Melanocyte of skin (primary cell): ENCODE data around the gene TRMT61B. TPM values are rescaled to one million over a fixed set of nuclear protein-coding genes. Genes with fewer than 3 reads are reported as not detected.

ENCODE experiments used
- small RNA-seq, 2 donors: library from RNA; depleted of rRNA; stranded (forward); fragments of <200 nt; gene quantifications; one replicate each; pipeline ENCODE3, GENCODE V24; 2012
- total RNA-seq, 2 donors: library from RNA; depleted of rRNA; stranded (reverse); fragments of >200 nt; gene quantifications; 2 replicates each; pipeline ENCODE4 v1.2.3, GENCODE V29; 2012

TRMT61B gene
- total RNA-seq, result 10 to 100 TPM; 13.4 to 17.0 TPM

DNA sequence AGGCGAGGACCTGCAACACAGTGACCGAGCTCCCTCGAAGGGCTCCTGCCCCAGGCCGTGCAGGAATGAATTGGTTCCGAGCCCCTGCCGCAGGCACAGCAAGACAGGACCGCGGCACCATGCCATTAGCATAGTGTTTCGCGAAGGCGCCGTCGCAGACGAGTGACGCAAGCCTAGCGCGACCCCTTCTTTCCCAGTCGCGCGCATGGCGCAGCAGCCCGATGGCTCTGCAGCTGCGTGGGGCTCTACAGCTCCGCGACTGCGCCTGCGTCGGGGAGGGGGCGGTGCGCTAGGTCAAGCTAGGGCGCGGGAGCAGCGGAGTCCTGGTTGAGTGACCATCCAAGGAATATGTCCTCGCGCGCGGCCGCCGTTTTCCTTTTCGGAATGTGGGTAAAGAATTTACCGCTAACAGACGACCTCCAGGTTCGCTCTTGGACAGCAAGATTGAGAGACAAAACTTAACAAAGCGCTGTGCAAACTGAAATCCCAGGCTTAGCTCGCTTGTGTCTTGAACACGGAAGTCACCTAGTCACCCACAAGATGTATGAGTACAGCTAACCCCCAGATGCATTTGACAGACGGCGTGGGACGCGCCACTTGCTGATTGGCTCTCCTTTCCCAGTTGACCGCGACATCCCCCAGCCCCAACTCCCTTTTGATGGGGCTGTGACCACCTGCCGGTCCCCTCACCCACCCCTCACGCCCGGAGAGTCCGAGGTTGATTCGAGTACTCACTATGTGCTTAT, at the start of gene TRMT61B:
TSS of gene TRMT61B (minus strand) at position 164 of the 746 bp plus-strand sequence. CDS start at position 132, 32 bp downstream.

DNA sequence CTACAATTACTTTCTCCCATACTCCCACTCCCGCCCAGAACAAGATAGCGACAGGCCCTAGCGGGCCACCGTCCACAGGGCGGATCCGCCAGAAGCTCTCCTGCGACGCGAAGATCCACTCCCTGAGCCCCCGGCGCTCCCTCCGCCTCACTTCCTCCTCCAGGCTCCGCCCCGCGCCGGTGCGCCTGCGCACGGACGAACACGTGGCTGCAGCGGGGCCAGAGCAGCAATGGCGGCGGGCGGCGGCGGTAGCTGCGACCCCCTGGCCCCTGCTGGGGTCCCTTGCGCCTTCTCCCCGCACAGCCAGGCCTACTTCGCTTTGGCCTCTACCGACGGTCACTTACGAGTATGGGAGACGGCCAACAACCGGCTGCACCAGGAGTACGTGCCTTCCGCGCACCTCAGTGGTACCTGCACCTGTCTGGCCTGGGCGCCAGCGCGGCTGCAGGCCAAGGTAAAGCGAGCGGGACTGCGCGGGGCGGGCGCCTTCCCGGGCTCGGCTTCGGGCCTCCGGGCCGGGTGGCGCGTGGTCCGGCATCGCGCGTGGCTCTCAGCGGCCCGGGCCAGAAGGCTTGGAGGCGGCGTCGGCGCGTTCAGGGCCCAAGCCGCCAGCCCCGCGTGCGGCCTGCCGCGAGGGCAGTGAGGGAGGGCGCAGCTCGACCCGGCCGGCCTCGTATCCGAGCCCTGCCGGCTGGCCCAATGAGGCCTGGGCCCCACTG, 24.5 kb upstream of the TRMT61B start, which contains the start of gene WDR43:
TSS of gene WDR43 (plus strand) at position 198 of the 719 bp plus-strand sequence. CDS start at position 230, 32 bp downstream.

DNA sequence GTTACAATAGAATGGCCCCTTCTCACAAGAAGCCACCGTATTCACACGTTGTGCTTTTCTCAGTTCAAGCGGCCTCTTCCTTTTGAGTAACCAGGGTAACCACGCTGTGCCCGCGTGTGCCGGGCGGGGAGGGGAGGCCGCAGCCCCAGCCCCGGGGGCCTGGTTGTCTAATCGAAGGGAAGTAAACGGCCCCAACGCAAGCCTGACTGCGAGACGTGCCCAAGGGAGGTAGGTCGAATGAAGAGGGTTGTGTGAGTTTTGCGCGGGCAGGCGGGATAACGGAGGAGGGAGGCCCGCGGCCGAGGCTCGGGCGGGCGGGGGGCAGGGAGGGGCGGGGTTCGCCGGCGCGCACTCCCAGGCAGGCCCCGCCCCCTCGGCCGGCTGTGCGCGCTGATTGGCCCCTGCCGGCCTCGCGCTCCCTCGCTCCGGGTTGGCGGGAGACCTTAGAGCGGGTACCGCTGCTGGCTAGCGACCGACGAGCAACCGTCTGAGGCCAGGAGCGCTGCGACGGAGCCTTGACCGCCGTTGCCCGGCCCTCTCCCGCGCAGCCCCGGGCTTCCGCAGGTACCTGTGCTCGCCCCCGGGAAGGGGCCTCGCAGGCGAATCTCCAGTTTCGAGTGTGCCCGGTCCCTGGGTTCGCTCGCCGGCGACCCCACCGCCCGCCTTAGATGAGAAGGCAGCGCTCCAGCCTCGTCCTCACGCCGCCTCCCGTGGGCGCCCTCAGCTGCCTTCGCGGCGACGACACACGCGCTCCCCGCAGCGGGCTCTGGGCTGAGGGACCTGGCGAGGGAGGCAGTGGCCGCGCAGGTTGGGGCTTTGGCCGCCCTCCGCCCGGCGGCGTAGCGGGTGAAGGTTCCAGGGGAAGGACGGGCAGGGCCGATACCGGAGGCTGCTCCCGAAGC, 59.5 kb downstream of the TRMT61B start, which contains the start of gene SPDYA:
TSS of gene SPDYA (plus strand) at position 451 of the 902 bp plus-strand sequence. CDS start 5,181 bp downstream, outside the sequence.

Small RNAs within 50 kb of the gene (small RNA-seq; reads per million reads assigned to genes)
- gene SNORD92, result 16.3 to 17.0 reads per million in 2 donors

Other genes with a start within 250 kb of the TRMT61B start
- gene PPP1CB, start 118.5 kb downstream of the TRMT61B start, total RNA-seq, result 100 to 1,000 TPM; 129 to 138 TPM
- gene SPDYA, start 59.5 kb downstream of the TRMT61B start, total RNA-seq, result under 1 TPM; 0.33 to 0.34 TPM
- 100 to 1,000 TPM; 105 to 120 TPM for gene WDR43, start 24.4 kb upstream of the TRMT61B start, total RNA-seq
- under 1 TPM in 1 of 2 donors, not detected in 1; under 0.01 TPM for gene TOGARAM2, start 111.0 kb upstream of the TRMT61B start, total RNA-seq
- under 1 TPM in 1 of 2 donors, not detected in 1; under 0.01 TPM for gene PCARE, start 204.2 kb upstream of the TRMT61B start, total RNA-seq
- gene CLIP4, start 245.1 kb upstream of the TRMT61B start, total RNA-seq, result 10 to 100 TPM; 30.6 to 53.7 TPM